Middle frontal gyrus (tissue), 1 donor: Measurements from ENCODE around the gene RTKN2.
A peak's percentile ranks its signal among the peaks of the same experiment; 100 is the strongest.
"Not testable (repeated sequence)": the region's sequence is repeated elsewhere in the genome, so short reads cannot be mapped to it uniquely, and the experiment has no call there.

Experiments used
- DNase-seq: peaks from one replicate; pipeline ENCODE4 v3.0.0-alpha.2; 2015; ENCODE audit warnings: low spot score; ENCODE audit errors: extremely low spot score

The RTKN2 gene

DNA sequence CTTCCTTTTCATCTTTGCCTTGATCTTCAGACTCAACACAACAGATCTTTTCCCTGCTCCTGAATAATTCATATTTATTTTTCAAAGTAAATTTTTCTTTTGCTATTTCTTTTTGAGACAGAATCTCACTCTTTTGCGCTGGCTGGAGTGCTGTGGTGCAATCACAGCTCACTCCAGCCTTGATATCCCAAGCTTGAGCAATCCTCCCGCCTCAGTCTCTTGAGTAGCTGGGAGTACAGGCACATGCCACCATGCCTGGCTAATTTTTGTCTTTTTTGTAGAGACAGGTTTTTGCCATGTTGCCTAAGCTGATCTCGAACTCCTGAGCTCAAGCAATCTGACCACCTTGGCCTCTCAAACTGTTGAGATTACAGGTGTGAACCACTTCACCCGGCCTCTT is 9.2 kb downstream of the RTKN2 start:
- DNase-seq: no peak

DNA sequence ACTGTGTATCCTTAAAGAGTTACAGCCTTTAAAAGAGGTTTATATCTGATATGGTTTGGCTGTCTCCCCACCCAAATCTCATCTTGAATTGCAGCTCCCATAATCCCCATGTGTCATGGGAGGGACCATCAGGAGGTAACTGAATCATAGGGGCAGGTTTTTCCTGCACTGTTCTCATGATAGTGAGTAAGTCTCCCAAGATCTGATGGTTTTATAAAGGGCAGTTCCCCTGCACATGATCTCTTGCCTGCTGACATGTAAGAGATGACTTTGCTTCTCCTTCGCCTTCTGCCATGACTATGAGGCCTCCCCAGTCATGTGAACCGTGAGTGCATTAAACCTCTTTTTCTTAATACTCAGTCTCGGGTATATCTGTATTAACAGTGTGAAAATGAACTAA is 9.7 kb downstream of the RTKN2 start:
- no peak for DNase-seq

- DNase-seq: no peak
Observed at GRCh38 chr10:62253704-62254103, 14.9 kb downstream of the RTKN2 start.

DNA sequence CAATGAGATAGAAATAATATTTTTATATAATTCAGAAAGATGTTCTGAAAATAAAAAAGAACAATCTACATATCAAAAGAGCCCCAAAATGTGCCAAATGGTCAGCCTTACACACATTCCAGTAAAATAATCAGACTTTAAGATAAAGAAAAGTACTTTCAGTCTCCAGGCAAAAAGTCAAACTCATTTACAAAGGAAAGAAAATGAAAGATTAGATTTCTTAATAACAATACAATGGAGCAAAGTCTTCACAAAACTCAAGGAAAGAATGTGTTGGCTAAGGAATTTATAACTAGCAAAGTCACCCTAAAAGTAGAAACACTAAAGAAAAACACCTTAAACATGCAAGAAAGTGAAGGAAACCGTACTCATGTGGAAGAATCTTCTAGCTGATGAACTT is 16.6 kb downstream of the RTKN2 start:
- no peak for DNase-seq

DNA sequence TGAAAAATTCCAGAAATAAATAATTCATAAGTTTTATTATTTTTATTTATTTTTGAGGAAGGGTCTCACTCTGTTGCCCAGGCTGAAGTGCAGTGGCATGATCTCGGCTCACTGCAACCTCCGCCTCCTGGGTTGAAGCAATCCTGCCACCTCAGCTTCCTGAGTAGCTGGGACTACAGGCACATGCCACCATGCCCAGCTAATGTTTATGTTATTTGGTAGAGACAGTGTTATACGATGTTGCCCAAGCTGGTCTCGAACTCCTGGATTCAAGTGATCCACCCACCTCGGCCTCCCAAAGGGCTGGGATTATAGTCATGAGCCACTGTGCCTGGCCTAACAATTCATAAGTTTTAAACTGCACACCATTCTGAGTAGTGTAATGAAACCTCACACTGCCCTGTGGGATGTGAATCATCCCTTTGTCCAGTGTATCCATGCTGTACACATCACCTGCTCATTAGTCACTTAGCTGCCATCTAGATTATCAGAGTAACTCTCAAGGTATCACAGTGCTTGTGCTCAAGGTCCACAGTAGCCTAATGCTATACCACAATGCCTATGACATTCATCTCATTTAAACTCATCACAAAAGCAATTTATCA is 17.9 kb downstream of the RTKN2 start:
- DNase-seq: no peak

GRCh38 chr10:62249957-62250356 is 18.7 kb downstream of the RTKN2 start:
- DNase-seq: no peak

- DNase-seq: no peak
Observed at GRCh38 chr10:62248465-62248864, 20.2 kb downstream of the RTKN2 start.

DNA sequence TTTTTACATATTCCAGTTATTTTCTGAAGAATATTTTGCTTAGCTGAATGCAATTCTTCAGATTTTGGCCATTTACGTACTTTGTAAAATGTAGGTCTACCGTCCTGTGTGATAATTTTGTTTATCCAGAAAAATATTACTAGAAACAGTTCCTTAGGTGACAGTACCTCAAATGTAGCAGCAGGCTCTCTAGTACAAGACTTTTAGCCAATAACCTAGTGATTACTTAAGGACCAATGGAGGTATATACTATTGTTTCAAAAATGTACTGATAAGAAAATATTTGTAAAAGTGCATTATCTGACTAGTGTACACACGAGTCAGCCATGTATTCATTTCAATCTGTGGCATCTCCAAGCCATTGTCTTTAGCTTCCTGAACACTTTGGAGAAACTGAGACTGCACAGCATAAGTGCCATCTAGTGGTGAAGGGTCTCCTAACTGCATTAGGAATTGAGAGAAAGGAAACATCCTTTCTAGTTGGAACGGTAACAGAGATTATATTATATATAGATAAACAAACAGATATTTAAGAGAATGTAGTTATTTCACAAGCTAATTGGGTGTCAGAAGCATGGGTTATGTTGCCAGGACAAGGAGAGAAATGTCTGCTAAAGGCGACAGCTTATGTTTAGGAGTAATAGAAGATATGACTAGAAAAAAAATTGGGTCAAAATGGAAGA is 23.7 kb downstream of the RTKN2 start:
- DNase-seq: peak; percentile 76

GRCh38 chr10:62244088-62244487 is 24.6 kb downstream of the RTKN2 start:
- DNase-seq: no peak

DNA sequence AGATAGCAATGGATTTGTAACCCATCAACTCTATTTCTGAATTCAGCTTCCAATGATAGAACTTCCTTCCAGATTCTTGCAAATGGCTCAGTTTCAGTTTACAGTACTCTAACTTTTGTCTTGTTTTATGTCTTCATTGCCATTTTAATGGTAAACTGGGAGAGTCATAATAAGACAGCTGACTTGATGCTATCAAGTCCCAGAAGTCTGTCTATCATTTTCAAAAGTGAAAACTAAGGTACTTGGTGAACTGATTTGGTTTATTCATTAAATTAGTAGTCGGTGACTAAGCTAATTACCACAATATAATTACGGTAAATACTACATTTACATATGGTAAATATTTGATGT is 25.0 kb downstream of the RTKN2 start:
- DNase-seq: no peak

DNA sequence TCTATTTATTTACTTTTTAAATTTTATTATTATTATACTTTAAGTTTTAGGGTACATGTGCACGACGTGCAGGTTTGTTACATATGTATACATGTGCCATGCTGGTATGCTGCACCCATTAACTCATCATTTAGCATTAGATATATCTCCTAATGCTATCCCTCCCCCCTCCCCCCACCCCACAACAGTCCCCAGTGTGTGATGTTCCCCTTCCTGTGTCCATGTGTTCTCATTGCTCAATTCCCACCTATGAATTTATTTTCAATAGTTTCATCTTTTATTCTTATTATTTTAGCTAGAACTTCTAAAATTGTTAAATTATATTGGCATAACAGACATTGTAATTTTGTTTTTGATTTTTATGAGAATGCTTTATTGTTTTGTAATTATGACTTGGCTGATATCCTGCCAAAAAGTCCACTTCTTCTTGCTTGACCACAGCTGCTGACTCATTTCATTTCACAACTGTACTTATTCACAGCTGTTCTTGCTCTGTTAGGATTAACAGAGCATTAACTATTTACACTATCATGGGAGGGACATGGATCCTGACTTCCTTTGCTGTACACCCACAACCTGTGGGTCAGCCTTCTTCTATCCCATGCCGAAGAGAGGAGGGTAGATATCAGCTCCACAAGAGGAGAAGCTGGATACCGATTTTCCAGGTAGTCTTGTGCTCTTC is 25.5 kb downstream of the RTKN2 start:
- DNase-seq: not testable (repeated sequence)

- not testable (repeated sequence) for DNase-seq
Observed at GRCh38 chr10:62241521-62241920, 27.1 kb downstream of the RTKN2 start.

DNA sequence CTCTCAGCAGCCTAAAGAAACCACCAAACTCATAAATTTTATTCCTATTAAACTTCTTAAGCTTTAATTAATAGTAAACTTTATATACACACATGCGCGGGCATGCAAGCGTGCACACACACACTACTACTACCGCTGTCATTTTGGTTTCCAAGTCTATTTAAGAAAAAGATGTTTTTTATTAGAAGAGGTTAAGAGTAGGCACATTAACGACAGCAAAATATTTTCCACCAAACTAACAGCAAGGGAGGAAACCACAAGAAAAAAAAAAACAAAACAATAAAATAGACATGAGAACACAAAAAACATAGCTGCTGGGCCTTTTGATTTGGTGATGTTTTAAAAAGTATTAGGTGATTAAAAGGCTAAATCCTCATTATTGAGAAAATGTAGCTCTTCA is 28.6 kb downstream of the RTKN2 start:
- DNase-seq: no peak

- no peak for DNase-seq
Observed at GRCh38 chr10:62238880-62239279, 29.8 kb downstream of the RTKN2 start.

GRCh38 chr10:62237966-62238365 is 30.7 kb downstream of the RTKN2 start:
- no peak for DNase-seq

GRCh38 chr10:62237506-62237905 is 31.1 kb downstream of the RTKN2 start:
- DNase-seq: no peak

GRCh38 chr10:62234077-62234605 is 34.5 kb downstream of the RTKN2 start:
- DNase-seq: no peak

DNA sequence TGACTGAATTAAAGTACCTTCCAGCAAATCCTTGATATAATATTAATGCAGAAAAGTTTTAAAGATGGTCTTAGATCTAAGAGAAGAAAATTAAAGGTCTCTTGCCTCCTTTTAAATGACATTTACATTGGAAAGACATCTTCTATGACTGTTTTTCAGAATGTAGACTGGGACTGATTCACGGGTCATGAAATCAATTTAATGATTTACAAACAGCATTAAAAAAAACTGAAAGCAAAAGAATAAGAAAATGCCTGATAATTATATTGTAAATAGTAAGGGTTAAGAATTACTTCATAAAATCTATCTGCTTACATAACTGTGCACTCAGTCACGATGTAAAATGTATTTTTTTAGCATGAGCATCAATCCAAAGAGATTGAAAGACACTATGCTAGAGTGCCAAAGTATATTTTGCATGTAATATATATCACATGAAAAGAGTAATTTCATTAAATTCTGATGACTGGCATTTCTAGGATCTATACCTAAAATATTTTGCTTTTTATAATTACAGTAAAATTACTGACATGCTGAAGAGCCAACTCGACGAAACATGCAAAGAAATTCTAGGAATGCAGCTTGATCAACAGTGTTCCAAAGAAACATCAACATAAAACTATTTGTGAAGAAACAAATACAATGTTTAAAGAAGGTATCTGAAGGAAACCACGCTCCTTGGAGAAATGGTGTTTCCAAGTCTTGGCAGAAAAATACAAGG is 35.1 kb downstream of the RTKN2 start:
- no peak for DNase-seq

DNA sequence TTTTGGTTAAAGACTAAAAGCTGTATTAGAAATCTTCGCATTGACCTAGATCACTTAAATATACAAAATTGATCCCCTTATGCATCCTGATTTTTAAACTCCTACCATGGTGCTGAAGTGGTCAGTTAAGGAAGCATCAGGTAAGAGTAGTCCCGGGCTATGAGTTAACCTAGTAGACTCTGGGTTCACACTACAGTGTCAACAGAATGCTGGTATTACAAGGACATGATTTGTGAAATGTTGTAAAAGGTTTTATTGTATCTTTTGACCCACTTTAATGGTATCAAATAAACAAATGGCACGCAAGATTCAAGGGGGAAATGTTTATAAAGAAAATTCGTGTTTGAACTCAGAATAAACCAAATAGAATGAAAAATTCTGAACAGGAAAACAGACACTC is 36.8 kb downstream of the RTKN2 start:
- DNase-seq: no peak

DNA sequence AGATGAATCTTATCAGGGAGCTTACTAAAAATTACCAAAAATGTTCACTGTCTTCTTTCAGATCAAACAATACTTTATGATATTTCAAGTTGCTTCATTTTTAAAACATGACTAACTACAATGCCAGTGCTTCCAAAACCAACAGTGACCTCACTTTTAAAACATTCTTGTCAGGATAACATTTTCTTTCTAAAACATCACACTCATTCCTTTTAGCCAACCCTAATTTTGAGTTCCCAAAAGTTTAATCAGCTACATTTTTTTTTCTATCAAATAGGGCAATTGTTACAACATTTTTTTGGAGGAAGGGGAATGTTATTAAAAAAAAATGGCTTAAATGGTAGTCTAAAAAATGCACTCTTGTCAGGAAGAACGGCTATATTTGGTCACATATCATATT is 37.3 kb downstream of the RTKN2 start:
- no peak for DNase-seq

DNA sequence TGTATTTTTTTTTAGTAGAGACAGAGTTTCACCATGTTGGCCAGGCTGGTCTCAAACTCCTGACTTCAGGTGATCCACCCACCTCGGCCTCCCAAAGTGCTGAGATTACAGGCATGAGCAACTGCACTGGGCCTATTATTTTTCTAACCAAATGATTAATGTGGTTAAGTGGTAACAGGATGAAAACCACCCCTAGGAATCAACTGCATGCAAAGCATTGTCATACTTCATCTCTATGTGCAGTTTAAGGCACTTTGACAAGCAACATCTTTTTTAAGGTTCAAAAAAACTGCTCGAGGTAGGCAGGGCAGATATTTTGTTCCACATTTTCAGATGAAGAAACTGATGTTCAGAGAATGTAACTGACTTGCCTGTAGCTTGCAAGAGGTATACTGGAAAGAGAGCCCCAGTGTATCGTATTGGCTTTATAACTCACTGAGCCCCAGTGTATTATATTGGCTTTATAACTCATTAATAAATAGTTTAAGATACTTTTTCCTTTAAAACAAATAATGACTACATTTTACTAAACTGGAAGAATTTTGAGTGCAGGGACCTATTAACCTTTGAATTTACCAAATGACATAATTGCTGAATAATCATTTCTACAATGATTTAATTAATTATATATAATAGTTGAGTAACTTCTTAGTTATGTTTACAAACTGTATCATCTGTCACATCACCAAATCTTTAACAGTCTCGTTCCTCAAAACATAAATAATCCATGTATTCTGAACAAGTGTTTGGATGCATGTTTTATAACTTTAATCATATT is 38.1 kb downstream of the RTKN2 start:
- DNase-seq: no peak
